ENCODE data around the gene SRSF9.
A peak's percentile ranks its signal among the peaks of the same experiment; 100 is the strongest.
"Not testable (repeated sequence)": the region's sequence is repeated elsewhere in the genome, so short reads cannot be mapped to it uniquely, and the experiment has no call there.

The SRSF9 gene

GRCh38 chr12:120446844-120447178, 22.7 kb downstream of the SRSF9 start:
- DNase-seq = not testable (repeated sequence)

DNA sequence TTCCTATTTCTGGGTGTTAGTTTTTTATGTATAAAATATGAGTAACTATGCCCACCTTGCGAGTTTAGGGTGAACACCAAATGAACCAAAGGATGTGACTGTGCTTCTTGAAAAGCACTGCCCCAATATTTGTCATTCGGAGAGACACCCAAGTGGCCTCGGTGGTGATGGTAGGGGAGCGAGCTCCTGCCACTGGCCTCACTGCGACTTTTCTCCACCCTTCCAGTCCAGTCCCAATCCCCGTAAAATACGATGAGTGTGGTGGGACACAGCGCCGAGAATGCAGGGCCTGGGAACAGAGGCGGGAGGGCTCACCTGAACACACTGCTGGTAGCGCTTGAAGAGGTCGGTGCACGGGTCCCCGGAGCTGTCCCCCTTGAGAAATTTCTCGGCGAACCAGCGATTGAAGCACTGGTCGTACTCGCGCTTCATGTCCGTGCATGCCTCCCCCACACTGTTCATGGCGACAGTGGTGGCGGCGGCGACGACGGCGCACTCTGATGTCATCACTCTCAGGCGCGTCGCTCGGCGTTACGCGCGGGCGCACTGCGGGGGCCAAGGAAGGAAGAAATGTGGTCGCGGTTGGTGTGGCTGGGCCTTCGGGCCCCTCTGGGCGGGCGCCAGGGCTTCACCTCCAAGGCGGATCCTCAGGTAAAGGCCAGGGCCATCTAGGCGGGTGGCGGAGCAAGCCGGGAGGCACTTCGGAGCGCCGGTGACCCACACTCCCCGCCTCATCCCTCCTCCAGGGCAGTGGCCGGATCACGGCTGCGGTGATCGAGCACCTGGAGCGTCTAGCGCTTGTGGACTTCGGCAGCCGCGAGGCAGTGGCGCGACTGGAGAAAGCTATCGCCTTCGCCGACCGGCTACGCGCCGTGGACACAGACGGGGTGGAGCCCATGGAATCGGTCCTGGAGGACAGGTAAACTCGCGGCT, 23.4 kb downstream of the SRSF9 start, which contains the start of the genes GATC and TRIAP1:
GATC (plus strand) TSS at position 534 of the 933 bp plus-strand sequence; CDS start at position 571, 37 bp downstream.
TRIAP1 (minus strand) TSS at position 474 of the 933 bp plus-strand sequence; CDS start at position 462, 12 bp downstream.
- peak; percentile 91 for DNase-seq

DNA sequence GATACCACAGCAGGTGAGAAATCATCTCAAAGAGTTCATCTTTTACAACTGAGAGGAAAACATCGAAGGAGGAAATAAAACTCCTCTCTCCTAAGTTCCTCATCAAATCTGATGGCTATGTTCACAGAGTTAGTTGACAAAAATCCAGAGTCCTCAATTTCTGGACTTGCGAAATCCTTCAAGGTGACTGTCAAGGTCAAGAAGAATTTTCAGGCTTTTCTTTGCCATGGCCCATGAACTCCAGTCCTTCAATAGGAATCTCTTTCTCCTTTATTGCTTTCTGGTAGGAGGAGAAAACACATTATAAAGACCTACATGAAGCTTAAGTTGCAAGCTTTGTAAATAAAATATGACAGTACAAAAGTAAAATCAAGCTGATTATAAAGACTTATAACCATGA, 24.9 kb downstream of the SRSF9 start:
- DNase-seq = no peak

- peak; percentile 85 for DNase-seq
Observed at GRCh38 chr12:120439646-120440247, 29.8 kb downstream of the SRSF9 start.

DNA sequence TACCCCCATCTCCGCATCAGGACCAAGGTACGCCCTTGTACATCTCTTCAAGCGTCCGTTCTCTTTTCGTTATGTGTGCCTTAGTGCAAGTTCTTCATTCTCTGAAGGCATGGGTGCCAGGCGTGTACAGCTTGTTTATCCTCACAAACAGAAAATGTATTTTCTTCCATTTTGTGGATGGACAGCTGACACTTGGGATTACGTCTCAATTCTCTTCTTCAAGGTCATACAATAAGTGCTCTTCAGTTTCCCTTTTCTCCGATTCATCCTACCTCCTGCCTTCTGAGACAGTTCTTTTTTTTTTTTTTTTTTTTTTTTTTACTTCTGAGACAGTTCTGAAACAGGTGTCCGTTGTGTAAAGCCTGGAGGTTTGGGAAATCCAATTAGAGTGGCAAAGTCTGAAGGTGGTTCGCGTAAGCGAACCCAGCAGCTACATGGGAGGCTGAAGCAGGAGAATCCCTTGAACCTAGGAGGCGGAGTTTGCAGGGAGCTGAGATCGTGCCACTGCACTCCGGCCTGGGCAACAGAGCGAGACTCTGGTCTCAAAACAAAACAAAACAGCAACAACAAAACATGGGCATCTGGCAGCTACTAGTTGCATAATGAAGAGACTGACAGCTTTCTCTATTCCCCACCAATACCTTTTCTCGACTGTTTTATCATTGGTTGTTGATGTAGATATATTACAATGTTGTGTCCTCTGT, 30.9 kb downstream of the SRSF9 start:
- DNase-seq = no peak

- peak; percentile 99 for DNase-seq
Observed at GRCh38 chr12:120437735-120438494, 31.6 kb downstream of the SRSF9 start, which contains the start of gene COX6A1. TSS of gene COX6A1 (plus strand) at chr12:120438113. CDS start at chr12:120438127, 14 bp downstream.

GRCh38 chr12:120432772-120433525, 36.6 kb downstream of the SRSF9 start:
- DNase-seq = no peak

- DNase-seq = no peak
Observed at GRCh38 chr12:120429368-120429767, 40.2 kb downstream of the SRSF9 start.

DNA sequence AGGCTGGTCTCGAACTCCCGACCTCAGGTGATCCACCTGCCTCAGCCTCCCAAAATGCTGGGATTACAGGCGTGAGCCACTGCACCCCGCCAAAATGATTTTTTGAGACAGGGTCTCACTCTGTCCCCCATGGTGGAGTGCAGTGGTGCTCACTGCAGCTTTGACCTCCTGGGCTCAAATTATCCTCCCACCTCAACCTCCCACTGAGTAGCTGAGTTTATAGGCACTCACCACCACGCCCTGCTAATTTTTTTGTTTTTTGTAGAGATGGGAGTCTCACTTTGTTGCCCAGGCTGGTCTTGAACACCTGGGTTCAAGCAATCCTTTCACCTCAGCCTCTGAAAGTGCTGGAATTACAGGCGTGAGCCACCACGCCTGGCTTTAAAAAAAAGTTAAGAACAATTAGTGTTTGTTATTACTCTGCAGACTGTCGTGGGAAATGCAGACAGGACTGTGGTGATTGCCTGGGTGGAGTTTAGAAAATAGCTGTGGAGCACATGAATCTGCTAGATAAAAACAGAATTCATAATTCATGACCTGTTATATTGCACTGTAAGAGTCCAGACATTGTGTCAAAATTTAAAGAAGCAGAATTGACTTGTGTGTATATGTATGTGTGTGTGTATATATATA, 40.8 kb downstream of the SRSF9 start:
- no peak for DNase-seq

DNA sequence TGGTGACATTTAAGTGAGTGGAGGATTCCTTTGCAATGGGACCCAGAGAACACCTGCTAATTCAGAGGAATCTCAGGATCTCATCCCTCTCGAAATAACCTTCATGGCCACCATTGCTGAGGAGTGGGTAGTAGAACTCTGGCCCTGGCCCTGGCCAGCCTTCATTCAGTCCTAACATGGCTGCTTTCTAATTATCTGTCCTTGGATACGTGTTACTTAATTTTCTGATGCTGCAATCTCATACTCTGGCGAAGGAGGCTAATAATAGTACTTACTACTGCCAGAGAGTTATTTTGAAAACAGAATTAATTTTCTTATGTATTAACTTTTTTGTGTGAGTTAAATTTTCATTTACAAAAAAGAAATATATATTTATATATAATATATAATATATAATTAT, 43.8 kb downstream of the SRSF9 start:
- no peak for DNase-seq

DNA sequence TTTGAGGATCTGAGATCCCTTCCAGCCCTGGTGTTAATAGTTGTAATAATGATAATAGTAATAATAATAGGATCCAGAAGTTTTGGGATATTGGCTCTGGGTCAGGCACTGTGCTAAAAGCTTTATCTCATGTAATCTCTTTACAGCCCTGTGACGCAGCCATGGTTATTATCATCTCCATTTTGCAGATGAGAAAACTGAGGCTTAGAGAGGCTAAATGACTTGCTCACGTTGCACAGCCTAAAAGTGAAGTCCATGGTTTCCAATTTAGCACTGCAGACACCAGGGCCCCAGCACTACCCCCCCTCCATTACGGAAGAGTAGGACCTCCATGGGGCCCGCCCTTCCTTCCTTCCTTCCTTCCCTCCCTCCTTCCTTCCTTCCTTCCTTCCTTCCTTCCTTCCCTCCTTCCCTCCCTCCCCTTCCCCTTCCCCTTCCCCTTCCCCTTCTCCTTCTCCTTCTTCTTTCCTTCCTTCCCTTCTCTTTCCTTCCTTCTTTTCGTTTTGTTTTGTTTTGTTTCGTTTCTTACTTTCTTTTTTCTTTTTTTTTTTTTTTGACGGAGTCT, 46.6 kb downstream of the SRSF9 start:
- DNase-seq = no peak

DNA sequence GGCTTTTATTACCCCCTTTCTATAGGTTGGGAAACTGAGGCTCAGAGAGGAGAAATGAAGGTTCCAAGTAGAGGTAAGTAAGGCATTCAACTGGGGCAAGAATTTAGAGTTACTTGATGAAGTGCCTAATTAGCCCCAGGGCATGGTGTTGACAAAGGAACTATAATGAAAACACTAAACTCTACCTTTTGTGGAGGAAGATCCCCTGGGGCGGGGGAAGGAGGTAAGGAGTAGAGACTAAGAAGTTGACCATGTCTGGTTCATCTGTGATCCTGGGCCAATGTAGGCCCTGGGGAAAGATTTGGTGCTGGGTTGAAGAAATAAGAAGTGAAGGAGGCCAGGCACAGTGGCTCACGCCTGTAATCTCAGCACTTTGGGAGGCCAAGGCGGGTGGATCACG, 47.8 kb downstream of the SRSF9 start:
- DNase-seq = no peak

DNA sequence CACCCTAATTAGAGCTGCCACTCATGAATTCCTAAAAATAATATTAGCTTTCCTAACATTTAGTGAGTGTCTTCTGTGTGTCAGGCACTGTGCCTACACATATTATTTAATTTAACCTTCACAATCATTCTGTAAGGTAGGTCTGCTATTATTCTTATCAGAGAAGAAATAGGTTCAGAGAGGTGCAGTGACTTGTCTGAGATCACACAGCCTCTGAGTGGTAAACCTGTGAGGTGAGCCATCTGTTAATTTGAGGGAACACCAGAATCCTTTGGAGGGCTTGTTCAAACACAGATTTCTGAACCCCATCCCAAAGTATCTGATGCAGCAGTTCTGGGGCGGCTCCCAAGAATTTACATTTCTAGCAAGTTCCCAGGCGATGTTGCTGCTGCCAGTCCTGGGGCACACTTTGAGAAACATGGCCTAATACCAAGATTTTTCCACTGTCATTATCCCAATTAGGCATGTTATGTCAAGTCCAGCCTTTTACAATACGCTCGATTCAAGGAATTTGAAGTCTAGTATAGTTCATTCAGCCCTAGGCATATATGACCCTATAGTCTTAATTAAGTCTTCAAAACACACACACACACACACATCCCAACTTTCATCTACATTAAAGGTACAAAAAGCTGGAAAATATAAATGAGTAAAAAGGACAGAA, 51.5 kb downstream of the SRSF9 start:
- DNase-seq = no peak

- no peak for DNase-seq
Observed at GRCh38 chr12:120416490-120417216, 52.9 kb downstream of the SRSF9 start.

DNA sequence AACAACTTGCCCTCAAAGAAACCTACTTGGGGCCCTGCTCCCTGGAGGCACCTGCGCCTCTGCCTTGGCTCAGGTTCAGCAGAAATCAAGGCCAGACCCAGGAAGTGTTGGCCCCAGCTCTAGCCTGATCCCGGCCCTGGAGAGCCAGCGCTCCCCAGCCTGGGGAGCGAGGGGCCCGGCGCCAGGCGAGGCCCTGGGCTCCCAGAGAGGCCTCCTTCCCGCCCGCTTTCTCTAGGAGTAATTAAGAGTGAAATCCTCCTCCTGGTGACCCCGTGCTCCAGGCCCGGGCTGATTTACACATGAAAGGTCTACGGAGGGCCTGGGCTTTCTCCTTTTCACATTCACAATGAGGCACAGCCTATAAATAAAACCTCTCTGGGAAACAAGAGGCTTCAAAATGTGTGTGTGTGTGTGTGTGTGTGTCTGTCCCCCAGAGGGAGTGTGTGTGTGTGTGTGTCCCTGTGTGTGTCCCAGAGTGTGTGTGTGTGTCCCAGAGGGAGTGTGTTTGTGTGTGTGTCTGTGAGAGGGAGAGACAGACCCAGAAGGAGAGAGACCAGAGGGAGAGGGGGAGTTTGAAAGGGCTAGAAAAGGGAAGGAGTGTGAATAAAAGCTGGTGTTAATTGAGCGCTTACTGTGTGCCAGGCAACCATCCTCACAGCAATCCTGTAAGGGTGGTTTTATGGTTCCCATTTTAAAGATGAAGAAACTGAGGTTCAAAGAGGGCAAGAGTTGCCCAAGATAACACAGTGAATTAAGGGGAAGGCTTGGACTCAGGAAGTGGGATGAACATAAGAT, 55.5 kb downstream of the SRSF9 start:
- no peak for DNase-seq

DNA sequence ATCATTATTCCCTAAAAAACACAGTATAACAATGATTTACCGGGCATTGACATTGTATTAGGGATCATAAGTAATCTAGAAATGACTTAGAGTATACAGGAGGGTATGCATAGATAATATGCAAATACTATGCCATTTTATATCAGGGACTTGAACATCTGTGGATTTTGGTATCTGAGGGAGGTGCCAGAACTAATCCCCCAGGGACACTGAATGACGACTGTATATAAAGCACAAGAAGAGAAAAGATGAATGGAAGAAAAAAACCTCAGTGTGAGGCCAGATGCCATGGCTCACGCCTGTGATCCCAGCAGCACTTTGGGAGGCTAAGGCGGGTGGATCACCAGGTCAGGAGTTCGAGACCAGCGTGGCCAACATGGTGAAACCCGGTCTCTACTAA, 57.1 kb downstream of the SRSF9 start:
- no peak for DNase-seq
